GM23248 (cell line): ENCODE results near the gene MAGI3.

ENCODE experiments used
- EZH2 ChIP-seq: fragments of 200-600 bp; sonication (generic); IDR thresholded peaks from 2 replicates; pipeline ENCODE4 v1.6.1; 2018; ENCODE audit warnings: antibody characterized with exemption, mild to moderate bottlenecking; ENCODE audit not compliant: insufficient read depth, poor library complexity, severe bottlenecking
- EZH2phosphoT487 ChIP-seq: fragments of 200-600 bp; sonication (generic); IDR thresholded peaks from 2 replicates; pipeline ENCODE4 v1.6.1; 2018; ENCODE audit warnings: antibody characterized with exemption, moderate library complexity, mild to moderate bottlenecking, low read depth; ENCODE audit not compliant: insufficient read depth

DNA sequence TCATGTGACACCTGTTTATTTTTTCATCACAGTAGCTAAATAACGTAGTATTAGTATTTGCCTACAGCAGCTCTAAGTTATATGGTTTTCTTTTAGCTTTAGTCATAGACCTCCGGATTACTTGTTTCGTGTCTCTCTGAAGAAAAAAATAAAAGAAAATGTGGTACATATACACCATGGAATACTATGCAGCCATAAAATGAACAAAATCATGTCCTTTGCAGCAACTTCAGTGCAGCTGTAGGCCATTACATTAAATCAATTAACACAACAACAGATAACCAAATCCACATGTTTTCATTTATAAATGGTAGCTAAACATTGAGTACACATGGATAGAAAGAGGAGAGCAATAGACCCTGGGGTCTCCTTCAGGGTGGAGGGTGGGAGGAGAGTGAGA lies 142.7 kb downstream of the MAGI3 start:
- TF ChIP-seq EZH2: no peak
- TF ChIP-seq EZH2phosphoT487: no peak
